ENCODE measurements around the gene NRROS.

Gene NRROS

GRCh38 chr3:196600359-196600758, 39.1 kb upstream of the NRROS start:
- TF ChIP-seq, protein P1, sequence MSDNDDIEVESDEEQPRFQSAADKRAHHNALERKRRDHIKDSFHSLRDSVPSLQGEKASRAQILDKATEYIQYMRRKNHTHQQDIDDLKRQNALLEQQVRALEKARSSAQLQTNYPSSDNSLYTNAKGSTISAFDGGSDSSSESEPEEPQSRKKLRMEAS (IDR thresholded peaks at IDR 0.05; ENCODE audit: low read depth, low read length): no peak
- no peak for TF ChIP-seq POLR2A (IDR thresholded peaks at IDR 0.05; ENCODE audit: extremely low read depth, insufficient read length)
- TF ChIP-seq, protein P2, sequence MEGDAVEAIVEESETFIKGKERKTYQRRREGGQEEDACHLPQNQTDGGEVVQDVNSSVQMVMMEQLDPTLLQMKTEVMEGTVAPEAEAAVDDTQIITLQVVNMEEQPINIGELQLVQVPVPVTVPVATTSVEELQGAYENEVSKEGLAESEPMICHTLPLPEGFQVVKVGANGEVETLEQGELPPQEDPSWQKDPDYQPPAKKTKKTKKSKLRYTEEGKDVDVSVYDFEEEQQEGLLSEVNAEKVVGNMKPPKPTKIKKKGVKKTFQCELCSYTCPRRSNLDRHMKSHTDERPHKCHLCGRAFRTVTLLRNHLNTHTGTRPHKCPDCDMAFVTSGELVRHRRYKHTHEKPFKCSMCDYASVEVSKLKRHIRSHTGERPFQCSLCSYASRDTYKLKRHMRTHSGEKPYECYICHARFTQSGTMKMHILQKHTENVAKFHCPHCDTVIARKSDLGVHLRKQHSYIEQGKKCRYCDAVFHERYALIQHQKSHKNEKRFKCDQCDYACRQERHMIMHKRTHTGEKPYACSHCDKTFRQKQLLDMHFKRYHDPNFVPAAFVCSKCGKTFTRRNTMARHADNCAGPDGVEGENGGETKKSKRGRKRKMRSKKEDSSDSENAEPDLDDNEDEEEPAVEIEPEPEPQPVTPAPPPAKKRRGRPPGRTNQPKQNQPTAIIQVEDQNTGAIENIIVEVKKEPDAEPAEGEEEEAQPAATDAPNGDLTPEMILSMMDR (IDR thresholded peaks at IDR 0.05; ENCODE audit: low read depth, low read length): no peak
- TF ChIP-seq MYC (IDR thresholded peaks at IDR 0.05; ENCODE audit: low read depth, low read length): no peak
- no peak for DNase-seq (ENCODE audit: low read depth)
- H3K4me3 ChIP-seq (ENCODE audit: low read depth, low read length): no peak overlapping the region

DNA sequence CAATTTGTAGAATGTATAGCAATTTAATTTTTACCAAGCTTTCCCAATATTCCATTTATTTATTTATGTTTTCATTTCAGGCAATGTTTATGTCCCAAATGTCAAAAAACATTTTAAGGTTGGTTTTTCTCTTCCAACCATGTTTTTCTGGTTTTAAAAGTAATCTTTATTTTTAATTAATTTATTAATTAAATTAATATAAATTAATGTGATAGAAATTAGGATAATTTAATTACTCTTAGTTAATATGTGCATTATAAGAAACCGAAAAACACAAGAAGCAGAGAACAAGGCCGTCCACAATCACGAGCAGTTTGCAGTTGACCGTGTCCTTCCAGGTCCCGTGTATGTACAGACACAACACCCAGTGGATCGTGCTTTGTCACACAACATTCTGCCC, 36.8 kb upstream of the NRROS start:
- TF ChIP-seq POLR2A (IDR thresholded peaks at IDR 0.05; ENCODE audit: extremely low read depth, insufficient read length) (no peak), MYC (IDR thresholded peaks at IDR 0.05; ENCODE audit: low read depth, low read length) (no peak)
- H3K4me3 ChIP-seq (ENCODE audit: low read depth, low read length): no peak overlapping the region
- DNase-seq (ENCODE audit: low read depth): no peak

DNA sequence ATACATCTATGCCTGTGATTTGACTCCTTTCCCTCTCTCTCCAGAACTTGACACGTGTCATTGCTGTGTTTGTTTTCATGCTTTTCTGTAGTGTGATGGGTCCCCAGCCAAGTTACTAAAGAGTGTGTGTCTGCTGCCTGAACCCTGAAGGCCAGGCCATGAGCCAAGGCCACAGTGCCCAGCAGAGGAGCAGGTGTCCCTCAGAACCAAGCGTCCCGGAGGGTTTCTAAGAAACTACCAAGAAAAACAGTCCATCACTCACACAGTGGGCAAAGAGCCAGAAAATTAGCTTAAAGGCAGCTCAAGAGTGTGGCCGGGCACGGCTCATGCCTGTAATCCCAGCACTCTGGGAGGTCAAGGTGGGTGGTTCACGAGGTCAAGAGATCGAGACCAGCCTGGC, 35.8 kb upstream of the NRROS start:
- no peak for DNase-seq (ENCODE audit: low read depth)
- TF ChIP-seq, protein P2 (IDR thresholded peaks at IDR 0.05; ENCODE audit: low read depth, low read length): no peak
- no peak for TF ChIP-seq MYC (IDR thresholded peaks at IDR 0.05; ENCODE audit: low read depth, low read length)
- no peak for TF ChIP-seq POLR2A (IDR thresholded peaks at IDR 0.05; ENCODE audit: extremely low read depth, insufficient read length)
- TF ChIP-seq, protein P1 (IDR thresholded peaks at IDR 0.05; ENCODE audit: low read depth, low read length): no peak
- H3K4me3 ChIP-seq (ENCODE audit: low read depth, low read length): no peak overlapping the region

DNA sequence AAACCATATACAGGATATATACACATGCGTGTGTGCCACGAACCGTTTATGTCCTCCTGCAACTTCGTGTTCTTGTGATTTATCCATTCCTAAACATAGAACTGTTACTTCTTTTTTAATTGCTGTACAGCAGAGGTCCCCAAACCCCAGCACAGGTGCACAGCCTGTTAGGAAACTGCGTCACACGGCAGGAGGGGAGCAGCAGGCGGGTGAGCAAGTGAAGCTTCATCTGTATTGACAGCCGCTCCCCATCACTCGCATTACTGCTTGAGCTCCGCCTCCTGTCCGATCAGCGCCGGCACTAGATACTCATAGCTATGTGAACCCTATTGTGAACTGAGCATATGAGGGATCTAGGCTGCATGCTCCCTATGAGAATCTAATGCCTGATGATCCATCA, 34.9 kb upstream of the NRROS start:
- DNase-seq (ENCODE audit: low read depth): no peak
- H3K4me3 ChIP-seq (ENCODE audit: low read depth, low read length): no peak overlapping the region
- TF ChIP-seq POLR2A (IDR thresholded peaks at IDR 0.05; ENCODE audit: extremely low read depth, insufficient read length) (no peak), MYC (IDR thresholded peaks at IDR 0.05; ENCODE audit: low read depth, low read length) (no peak)
- TF ChIP-seq, protein P2 (IDR thresholded peaks at IDR 0.05; ENCODE audit: low read depth, low read length): no peak
- TF ChIP-seq, protein P1 (IDR thresholded peaks at IDR 0.05; ENCODE audit: low read depth, low read length): no peak

GRCh38 chr3:196608693-196609092, 30.8 kb upstream of the NRROS start:
- no peak overlapping the region for H3K4me3 ChIP-seq (ENCODE audit: low read depth, low read length)
- DNase-seq (ENCODE audit: low read depth): no peak
- TF ChIP-seq POLR2A (IDR thresholded peaks at IDR 0.05; ENCODE audit: extremely low read depth, insufficient read length) (no peak), MYC (IDR thresholded peaks at IDR 0.05; ENCODE audit: low read depth, low read length) (no peak)
- TF ChIP-seq, protein P2 (IDR thresholded peaks at IDR 0.05; ENCODE audit: low read depth, low read length): no peak
- TF ChIP-seq, protein P1 (IDR thresholded peaks at IDR 0.05; ENCODE audit: low read depth, low read length): no peak

GRCh38 chr3:196609343-196609775, 30.1 kb upstream of the NRROS start:
- peak; percentile 87 for TF ChIP-seq MYC (IDR thresholded peaks at IDR 0.05; ENCODE audit: low read depth, low read length)
- TF ChIP-seq, protein P1 (IDR thresholded peaks at IDR 0.05; ENCODE audit: low read depth, low read length): peak; percentile 90
- TF ChIP-seq POLR2A (IDR thresholded peaks at IDR 0.05; ENCODE audit: extremely low read depth, insufficient read length): peak; percentile 44
- TF ChIP-seq, protein P2 (IDR thresholded peaks at IDR 0.05; ENCODE audit: low read depth, low read length): peak; percentile 65
- H3K4me3 ChIP-seq (ENCODE audit: low read depth, low read length): peak overlapping the region; percentile 44
- DNase-seq (ENCODE audit: low read depth): peak; percentile 97

Data from NB4 (cell line).